HG02981 (cell line): ENCODE measurements around the gene GFPT2.

ENCODE experiments used
- ATAC-seq: cut with Tn5 transposase; IDR thresholded peaks from one replicate; pipeline ENCODE4 v1.9.1; 2021; ENCODE audit warnings: mild to moderate bottlenecking, moderate library complexity; ENCODE audit not compliant: unreplicated experiment

GFPT2 gene

GRCh38 chr5:180287868-180288267 lies 65.3 kb downstream of the GFPT2 start:
- no peak for ATAC-seq

GRCh38 chr5:180287404-180287803 lies 65.7 kb downstream of the GFPT2 start:
- no peak for ATAC-seq

GRCh38 chr5:180284149-180284548 lies 69.0 kb downstream of the GFPT2 start:
- ATAC-seq = no peak

- ATAC-seq = no peak
These were observed 70.0 kb downstream of the GFPT2 start for GRCh38 chr5:180283026-180283615.

- no peak for ATAC-seq
These were observed 70.9 kb downstream of the GFPT2 start for GRCh38 chr5:180282281-180282680.

- ATAC-seq = no peak
These were observed 71.4 kb downstream of the GFPT2 start for GRCh38 chr5:180281706-180282105.

- ATAC-seq = no peak
These were observed 78.4 kb downstream of the GFPT2 start for GRCh38 chr5:180274695-180275094.

- ATAC-seq = no peak
These were observed 81.9 kb downstream of the GFPT2 start for GRCh38 chr5:180271221-180271620.

- ATAC-seq = no peak
These were observed 93.9 kb downstream of the GFPT2 start for GRCh38 chr5:180259260-180259611.

- no peak for ATAC-seq
These were observed 99.9 kb downstream of the GFPT2 start for GRCh38 chr5:180253036-180253824.

- no peak for ATAC-seq
These were observed 101.2 kb downstream of the GFPT2 start for GRCh38 chr5:180251887-180252286.

- ATAC-seq = no peak
These were observed 102.0 kb downstream of the GFPT2 start for GRCh38 chr5:180251141-180251540.
